ENCODE results near the gene ZC3H4. TPM values are rescaled to one million over a fixed set of nuclear protein-coding genes. Genes with fewer than 3 reads are reported as not detected.

Gene ZC3H4
- total RNA-seq, 1 donor from 2014 or later, result 11.4 TPM

- FAIRE-seq (no peak), DNase-seq (ENCODE audit: low spot score in 2 of 2) (no peak)
These were observed 21.0 kb upstream of the ZC3H4 start for GRCh38 chr19:47134545-47134944.

- no peak for FAIRE-seq
- no peak for DNase-seq (ENCODE audit: low spot score in 2 of 2)
These were observed 19.5 kb upstream of the ZC3H4 start for GRCh38 chr19:47133021-47133471.

GRCh38 chr19:47132194-47132852 lies 18.7 kb upstream of the ZC3H4 start:
- FAIRE-seq (no peak), DNase-seq (ENCODE audit: low spot score in 2 of 2) (no peak)

GRCh38 chr19:47130589-47131227 lies 17.1 kb upstream of the ZC3H4 start, which contains the start of gene SAE1:
Gene SAE1 (plus strand): TSS chr19:47130835. CDS start chr19:47130931, 96 bp downstream.
- FAIRE-seq (no peak), DNase-seq (ENCODE audit: low spot score in 2 of 2) (peak; percentile 87 to 96)

GRCh38 chr19:47130120-47130588 lies 16.6 kb upstream of the ZC3H4 start:
- DNase-seq (ENCODE audit: low spot score in 2 of 2) (no peak), FAIRE-seq (no peak)

GRCh38 chr19:47129579-47129978 lies 16.0 kb upstream of the ZC3H4 start:
- FAIRE-seq, result no peak
- DNase-seq (ENCODE audit: low spot score in 2 of 2), result no peak

GRCh38 chr19:47125669-47125938 lies 12.0 kb upstream of the ZC3H4 start:
- no peak for DNase-seq (ENCODE audit: low spot score in 2 of 2)
- no peak for FAIRE-seq

- peak in 1 of 2 donors; percentile 62 for DNase-seq (ENCODE audit: low spot score in 2 of 2)
- FAIRE-seq, result peak; percentile 30
These were observed 11.5 kb upstream of the ZC3H4 start for GRCh38 chr19:47124937-47125668.

- DNase-seq (ENCODE audit: low spot score in 2 of 2) (no peak), FAIRE-seq (no peak)
These were observed 9.8 kb upstream of the ZC3H4 start for GRCh38 chr19:47123406-47123805.

GRCh38 chr19:47122359-47123335 lies 9.1 kb upstream of the ZC3H4 start:
- FAIRE-seq (no peak), DNase-seq (ENCODE audit: low spot score in 2 of 2) (no peak)

GRCh38 chr19:47120470-47121067 lies 7.0 kb upstream of the ZC3H4 start:
- FAIRE-seq, result no peak
- DNase-seq (ENCODE audit: low spot score in 2 of 2), result no peak

- DNase-seq (ENCODE audit: low spot score in 2 of 2), result no peak
- FAIRE-seq, result no peak
These were observed 475 bp upstream of the ZC3H4 start for GRCh38 chr19:47113850-47114651.

- DNase-seq (ENCODE audit: low spot score in 2 of 2) (peak in 1 of 2 donors; percentile 82), FAIRE-seq (no peak)
These were observed 1.2 kb downstream of the ZC3H4 start for GRCh38 chr19:47112166-47112996.

- FAIRE-seq, result no peak
These were observed 1.9 kb downstream of the ZC3H4 start for GRCh38 chr19:47111682-47112165.

GRCh38 chr19:47111006-47111621 lies 2.5 kb downstream of the ZC3H4 start:
- peak in 1 of 2 donors; percentile 12 for DNase-seq (ENCODE audit: low spot score in 2 of 2)
- FAIRE-seq, result no peak

More at GRCh38 chr19:47111682-47112165, 1.9 kb downstream of the ZC3H4 start:
- DNase-seq (ENCODE audit: low spot score in 2 of 2), result no peak

GRCh38 chr19:47110521-47111005 lies 3.0 kb downstream of the ZC3H4 start:
- no peak for FAIRE-seq

More at GRCh38 chr19:47110521-47111005, 3.0 kb downstream of the ZC3H4 start:
- DNase-seq (ENCODE audit: low spot score in 2 of 2), result no peak

Data from frontal cortex (tissue), 4 donors.